D721Med (cell line): ENCODE measurements around the gene FAM210B.

Experiments used
- DNase-seq: peaks from one replicate; pipeline ENCODE4 v3.0.0; 2011; ENCODE audit warnings: low spot score; ENCODE audit not compliant: insufficient read length
- FAIRE-seq: peaks from 2 replicates; lab custom pipeline; 2011; peaks lifted over from hg19 to GRCh38; lab: Jason Lieb, UNC
- CTCF ChIP-seq: IDR thresholded peaks from 2 replicates; pipeline ENCODE4 v1.5.1; 2012; ENCODE audit warnings: mild to moderate bottlenecking, control low read depth; ENCODE audit not compliant: insufficient read depth; ENCODE audit errors: missing control alignments

Gene FAM210B

GRCh38 chr20:56360133-56360907 lies 1.5 kb downstream of the FAM210B start:
- no peak for DNase-seq
- no peak for TF ChIP-seq CTCF

GRCh38 chr20:56360908-56361205 lies 2.1 kb downstream of the FAM210B start:
- FAIRE-seq (no peak), DNase-seq (no peak)
- TF ChIP-seq CTCF, result no peak

More at GRCh38 chr20:56360133-56360907, 1.5 kb downstream of the FAM210B start:
- FAIRE-seq, result no peak

- DNase-seq, result no peak
- TF ChIP-seq CTCF, result no peak
- no peak for FAIRE-seq
Observed at GRCh38 chr20:56361900-56362299, 3.1 kb downstream of the FAM210B start.

GRCh38 chr20:56362833-56363413 lies 4.1 kb downstream of the FAM210B start:
- TF ChIP-seq CTCF, result no peak
- DNase-seq (no peak), FAIRE-seq (no peak)

GRCh38 chr20:56363491-56363890 lies 4.7 kb downstream of the FAM210B start:
- FAIRE-seq (no peak), DNase-seq (no peak)
- TF ChIP-seq CTCF, result no peak

- DNase-seq (no peak), FAIRE-seq (no peak)
- no peak for TF ChIP-seq CTCF
Observed at GRCh38 chr20:56368351-56369134, 9.8 kb downstream of the FAM210B start.
